ENCODE measurements around the gene ELMOD3.

DNA sequence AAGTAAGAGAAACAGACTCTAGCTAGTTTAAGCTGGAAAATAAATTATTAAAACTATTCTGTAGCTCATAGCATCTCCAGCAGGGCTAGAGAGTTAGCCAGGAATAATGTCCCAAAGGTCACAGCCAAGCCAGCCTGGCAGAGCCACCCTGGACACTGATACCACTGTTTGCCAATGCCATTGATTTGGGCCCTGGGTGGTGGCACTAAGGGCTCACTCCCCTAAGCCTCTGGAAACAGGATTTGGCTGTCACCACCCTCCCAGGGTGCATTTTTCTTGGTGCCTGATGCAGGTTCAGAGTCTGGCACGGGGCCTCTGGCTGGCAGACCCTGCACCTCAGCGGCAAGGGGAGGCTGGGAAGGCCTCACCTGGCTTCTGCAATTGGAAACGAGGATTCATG is 71.0 kb downstream of the ELMOD3 start:
- TF ChIP-seq, protein P1, sequence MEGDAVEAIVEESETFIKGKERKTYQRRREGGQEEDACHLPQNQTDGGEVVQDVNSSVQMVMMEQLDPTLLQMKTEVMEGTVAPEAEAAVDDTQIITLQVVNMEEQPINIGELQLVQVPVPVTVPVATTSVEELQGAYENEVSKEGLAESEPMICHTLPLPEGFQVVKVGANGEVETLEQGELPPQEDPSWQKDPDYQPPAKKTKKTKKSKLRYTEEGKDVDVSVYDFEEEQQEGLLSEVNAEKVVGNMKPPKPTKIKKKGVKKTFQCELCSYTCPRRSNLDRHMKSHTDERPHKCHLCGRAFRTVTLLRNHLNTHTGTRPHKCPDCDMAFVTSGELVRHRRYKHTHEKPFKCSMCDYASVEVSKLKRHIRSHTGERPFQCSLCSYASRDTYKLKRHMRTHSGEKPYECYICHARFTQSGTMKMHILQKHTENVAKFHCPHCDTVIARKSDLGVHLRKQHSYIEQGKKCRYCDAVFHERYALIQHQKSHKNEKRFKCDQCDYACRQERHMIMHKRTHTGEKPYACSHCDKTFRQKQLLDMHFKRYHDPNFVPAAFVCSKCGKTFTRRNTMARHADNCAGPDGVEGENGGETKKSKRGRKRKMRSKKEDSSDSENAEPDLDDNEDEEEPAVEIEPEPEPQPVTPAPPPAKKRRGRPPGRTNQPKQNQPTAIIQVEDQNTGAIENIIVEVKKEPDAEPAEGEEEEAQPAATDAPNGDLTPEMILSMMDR (IDR thresholded peaks at IDR 0.05), result no peak
- no peak for TF ChIP-seq POLR2A (IDR thresholded peaks at IDR 0.05)
